GM18873 (cell line): ENCODE results near the gene FGF2.
"Not testable (repeated sequence)": the region's sequence is repeated elsewhere in the genome, so short reads cannot be mapped to it uniquely, and the experiment has no call there.

Experiments
- ATAC-seq: cut with Tn5 transposase; IDR thresholded peaks from one replicate; pipeline ENCODE4 v1.9.1; 2021; ENCODE audit warnings: mild to moderate bottlenecking, moderate library complexity, moderate number of reproducible peaks; ENCODE audit not compliant: unreplicated experiment, low FRiP score

The FGF2 gene

DNA sequence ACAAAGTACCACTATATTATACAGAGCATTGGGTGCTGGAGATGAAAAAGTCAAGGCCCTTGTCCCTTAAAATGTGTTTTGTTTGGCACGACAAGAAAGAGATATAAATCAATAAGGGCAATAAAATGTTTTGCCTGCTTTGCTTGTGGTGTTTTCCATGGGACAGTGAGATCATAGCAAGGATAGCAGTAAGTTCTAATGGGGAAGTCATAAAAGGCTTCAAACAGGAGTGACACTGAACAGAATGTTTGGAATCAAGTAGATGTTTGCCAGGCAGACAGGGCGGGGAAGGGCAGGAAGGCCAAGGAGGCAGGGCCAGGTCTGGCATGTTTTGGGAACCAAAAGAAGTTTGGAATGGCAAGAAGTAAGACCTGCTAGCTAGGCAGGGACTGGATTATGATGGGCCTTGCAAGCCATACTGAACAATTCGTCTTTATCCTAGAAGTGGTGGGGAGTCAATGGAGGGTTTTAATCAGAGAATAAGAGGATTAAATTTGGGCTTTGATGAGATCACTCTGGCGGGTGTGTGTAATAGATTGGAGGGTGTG lies 16.4 kb downstream of the FGF2 start:
- no peak for ATAC-seq

DNA sequence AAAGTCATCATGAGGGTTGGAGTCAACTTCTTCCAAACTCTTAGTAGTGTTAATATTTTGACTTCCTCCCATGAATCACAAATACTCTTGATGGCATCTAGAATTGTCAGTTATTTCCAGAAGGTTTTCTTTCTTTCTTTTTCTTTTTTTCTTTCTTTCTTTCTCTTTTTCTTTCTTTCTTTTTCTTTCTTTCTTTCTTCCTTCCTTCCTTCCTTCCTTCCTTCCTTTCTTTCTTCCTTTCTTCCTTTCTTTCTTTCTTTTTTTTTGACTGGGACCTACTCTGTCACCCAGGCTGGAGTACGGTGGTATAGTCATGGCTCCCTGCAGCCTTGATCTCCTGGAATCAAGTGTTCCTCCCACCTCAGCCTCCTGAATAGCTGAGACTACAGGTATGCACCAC lies 17.8 kb downstream of the FGF2 start:
- ATAC-seq = not testable (repeated sequence)

DNA sequence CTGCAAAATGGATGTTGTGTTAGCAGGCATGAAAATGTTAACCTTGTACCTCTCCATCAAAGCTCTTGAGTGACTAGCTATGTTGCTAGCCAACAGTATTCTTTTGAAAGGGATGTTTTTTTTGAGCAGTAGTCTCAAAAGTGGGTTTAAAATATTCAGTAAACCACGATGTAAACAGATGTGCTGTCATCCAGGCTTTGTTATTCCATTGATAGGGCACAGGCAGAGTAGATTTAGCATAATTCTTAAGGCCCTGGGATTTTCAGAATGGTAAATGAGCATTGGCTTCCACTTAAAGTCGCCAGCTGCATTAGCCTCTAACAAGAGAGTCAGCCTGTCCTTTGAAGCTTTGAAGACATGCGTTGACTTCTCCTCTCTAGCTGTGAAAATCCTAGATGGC lies 18.4 kb downstream of the FGF2 start:
- no peak for ATAC-seq

DNA sequence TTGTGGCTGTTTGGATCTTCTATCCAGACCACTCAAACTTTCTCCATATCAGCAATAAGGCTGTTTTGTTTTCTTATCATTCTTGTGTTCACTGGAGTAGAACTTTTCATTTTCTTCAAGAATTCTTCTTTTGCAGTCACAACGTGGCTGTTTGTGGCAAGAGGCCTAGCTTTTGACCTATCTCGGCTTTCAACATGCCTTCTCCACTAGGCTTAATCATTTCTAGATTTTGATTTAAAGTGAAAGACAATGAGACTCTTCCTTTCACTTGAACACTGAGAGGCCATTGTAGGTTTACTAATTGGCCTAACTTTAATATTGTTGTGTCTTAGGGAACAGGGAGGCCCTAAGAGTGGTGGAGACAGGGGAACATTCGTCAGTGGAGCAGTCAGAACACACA lies 19.1 kb downstream of the FGF2 start:
- ATAC-seq = no peak

DNA sequence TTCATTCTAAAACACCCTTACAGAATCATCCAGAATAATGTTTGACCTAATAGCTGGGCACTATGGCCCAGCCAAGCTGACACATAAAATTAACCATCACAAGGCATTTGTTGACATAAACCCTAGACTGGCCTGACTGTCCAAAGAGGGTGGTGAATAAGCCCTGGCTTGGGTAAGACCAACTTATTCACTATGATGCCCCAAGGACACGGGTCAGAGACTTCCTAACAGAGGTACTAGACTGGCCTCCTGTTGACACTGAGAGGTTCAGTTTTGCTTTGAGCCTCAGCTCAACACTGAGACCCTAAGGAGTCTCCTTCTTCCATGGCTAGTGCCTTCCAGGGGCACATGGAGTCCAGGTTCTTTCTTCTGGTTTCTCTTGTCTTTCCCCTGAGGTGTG lies 21.3 kb downstream of the FGF2 start:
- ATAC-seq = no peak

DNA sequence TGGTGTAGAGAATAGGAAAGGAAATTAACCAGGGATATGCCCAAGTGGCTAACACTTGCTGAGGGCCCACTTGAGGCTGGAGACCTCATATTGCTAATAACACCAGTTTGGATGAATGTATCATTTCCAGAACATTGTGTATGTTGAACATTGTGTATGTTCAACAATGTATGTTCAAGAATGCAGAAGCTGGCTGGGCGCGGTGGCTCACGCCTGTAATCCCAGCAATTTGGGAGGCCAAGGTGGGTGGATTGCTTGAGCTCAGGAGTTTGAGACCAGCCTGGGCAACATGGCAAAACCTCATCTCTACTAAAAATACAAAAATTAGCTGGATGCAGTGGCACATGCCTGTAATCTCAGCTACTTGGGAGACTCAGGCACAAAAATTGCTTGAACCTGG lies 23.2 kb downstream of the FGF2 start:
- ATAC-seq = not testable (repeated sequence)

DNA sequence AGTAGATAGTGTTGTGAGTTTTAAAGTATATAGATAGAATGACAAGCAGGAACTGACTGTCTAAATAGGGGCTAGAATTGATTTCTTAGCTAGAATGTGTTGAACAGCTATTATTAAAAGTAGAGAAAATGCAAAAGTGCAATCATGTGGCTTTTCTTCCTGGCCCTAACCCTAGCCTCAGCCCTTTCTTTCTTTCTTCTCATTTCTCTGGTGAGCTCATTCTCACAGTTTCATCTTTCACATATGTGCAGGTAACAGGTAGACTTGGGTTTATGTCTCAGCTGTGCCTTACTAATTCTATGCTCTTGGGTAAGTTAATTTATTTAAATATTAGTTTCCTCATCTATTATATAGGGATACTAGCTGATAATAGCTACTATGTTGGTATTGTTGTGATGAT lies 24.9 kb downstream of the FGF2 start:
- ATAC-seq = no peak

DNA sequence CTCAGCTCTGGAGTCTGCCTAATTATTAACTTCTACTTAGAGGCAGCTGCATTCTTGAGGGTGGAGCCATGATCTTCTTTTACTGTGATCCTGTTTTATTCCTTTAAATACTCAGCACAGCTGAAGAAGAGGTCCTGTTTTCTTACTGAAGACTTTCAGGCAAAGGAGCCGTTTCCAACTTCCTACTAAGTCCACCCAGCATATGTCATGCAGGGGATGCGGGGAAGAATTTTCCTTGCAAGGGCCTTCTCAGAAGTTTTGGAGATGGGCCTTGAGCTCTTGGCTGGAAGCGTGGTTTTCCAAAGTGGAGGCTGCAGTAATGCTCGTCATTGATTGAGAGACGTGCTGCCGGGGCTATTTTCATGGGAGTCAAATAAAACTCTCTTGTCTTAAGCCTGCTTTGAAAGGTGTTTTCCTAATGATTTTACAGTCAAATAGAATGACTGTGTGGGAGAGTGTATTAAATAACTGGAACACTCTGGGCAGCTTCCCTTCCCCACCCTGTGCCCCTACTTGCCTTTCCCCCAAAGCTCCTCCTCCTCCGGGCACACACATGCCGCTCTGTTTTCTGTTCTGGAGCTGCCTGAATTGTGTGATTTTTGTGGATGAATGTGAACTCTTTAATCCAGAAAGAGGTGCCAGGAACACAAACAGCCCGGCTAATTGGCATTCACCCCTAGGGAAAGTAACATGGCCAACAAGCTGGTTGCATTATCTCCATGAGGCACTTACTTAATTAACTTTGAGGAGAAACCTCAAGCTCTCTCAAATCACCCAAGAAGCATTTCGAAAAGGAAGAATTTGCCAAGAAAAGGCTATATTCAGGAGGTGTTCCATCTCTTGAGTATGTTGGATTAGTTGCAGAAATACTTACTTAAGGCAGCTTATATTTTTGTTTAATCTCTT lies 28.1 kb downstream of the FGF2 start:
- ATAC-seq = no peak

DNA sequence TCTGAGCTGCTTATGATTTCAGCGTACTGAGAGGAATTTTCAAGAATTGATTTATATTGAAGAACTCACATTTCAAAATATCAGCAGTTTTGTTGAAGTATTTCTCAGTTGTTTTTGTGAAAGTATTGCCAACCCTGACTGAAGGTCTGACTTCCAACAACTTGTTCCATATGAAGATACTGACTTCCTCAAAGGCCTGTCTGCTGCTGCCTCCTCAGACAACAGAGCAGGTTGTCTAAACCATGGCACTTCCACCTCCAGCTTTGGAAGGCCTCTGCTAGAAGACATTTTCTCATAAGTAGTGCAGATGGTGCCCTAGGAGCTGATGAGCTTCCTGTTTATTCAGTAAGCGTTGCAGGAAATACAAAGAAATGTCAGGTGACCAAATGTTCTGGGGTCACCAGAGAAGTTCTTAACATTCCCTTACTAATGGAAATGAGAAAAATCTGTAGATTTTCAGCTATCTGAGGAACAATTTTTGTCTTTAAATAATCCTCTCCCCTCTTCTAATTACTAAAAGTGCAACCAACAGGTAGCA lies 28.8 kb downstream of the FGF2 start:
- no peak for ATAC-seq

DNA sequence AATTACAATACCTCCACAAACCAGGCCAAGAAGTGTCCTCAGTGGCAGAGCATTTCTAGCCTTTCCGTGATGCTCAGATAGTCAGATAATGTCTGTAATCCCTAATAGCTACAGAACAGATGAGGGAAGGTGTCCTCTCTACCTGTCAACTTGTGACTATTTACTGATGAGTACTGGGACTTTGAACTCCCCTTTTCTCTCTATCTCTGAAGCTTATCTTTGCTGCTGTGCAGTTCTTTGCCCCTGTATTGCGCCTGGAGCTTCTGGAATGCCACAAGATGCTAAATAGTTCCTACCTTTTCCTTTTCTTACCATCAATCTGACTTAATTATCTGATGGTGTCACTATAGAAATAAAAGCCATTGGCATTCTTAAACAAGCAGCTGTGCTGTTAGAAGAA lies 30.5 kb downstream of the FGF2 start:
- no peak for ATAC-seq

DNA sequence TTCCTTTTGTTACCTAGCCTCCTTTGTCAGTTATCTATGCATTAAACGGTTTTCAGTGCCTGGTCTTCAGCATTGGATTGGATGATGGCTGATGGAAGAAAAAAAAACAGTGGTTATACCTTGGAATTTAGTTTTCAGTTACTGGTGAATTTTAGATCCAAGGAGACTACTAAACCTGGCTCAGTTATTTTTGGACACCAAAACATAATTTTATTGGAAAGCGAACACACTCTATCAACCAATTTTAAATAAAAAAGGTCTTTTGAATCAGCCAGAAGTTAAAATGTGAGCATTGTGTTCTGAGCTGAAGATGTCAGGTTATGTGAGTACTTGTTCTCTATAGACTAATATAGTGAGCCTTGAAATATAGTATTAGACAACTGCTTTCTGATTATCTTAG lies 32.1 kb downstream of the FGF2 start:
- no peak for ATAC-seq

DNA sequence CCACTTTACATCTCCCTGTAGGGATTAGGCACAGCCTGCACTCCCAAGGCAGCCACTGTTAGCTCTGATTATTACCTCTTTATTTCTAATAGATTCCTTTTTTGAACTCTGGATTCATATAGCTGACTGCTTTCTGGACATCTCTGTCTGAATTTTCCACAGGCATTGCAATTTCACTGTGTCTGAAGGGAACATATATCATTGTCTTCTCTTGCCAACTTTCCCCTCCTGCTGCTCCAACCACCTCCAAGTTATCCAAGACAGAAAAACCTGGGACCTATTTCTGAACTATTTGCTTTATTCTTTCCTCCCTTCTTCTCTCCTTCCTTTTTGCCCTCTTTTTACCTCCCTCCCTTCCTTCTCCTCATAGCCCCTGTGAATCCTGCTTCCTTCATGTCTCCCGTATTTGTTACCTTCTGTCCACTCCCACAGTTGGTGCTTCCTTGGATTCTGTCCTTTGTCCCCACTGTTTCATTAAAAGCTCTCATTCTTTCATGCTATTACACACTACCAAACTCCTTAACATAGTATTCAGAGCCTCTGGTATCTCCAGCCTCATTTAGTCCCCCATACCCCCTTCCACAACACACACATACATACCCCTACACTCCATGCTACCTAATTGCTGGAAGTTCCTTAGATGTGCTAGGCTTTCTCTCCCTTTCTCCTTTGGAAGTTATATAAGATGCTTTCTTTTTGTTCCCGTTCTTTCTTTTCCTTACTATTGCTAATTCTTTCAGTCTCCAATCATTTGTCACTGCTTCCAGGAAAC lies 34.7 kb downstream of the FGF2 start:
- ATAC-seq = no peak

DNA sequence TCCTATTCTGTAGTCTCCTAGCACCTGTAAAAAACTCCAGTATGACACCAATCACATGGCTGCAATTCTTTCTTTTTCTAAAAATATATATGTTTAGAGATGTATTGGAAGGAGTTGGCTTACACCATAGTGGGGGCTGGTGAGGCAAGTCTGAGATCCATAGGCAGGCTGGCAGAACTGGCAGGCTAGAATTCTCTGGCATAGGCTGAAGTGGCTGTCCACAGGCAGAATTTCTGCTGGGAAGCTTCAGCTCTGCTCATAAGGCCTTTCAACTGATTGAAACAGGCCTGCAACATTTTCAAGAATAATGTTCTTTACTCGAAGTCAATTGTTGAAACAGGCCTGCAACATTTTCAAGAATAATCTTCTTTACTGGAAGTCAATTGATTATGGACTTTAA lies 37.0 kb downstream of the FGF2 start:
- ATAC-seq = no peak

DNA sequence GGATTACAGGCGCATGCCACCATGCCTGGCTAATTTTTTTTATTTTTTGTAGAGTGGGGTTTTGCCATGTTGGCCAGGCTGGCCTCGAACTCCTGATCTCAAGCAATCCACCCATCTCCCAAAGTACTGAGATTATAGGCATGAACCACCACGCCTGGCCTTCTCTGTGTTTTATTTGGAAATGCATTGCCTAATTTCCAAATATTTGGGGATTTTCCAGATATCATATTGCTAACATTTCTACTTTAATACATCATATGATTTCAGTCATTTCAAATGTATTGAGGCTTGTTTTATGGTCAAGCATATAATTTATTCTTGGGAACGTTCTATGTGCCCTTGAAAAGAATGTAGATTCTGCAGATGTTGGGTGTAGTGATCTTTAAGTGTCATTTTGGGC lies 38.8 kb downstream of the FGF2 start:
- no peak for ATAC-seq

DNA sequence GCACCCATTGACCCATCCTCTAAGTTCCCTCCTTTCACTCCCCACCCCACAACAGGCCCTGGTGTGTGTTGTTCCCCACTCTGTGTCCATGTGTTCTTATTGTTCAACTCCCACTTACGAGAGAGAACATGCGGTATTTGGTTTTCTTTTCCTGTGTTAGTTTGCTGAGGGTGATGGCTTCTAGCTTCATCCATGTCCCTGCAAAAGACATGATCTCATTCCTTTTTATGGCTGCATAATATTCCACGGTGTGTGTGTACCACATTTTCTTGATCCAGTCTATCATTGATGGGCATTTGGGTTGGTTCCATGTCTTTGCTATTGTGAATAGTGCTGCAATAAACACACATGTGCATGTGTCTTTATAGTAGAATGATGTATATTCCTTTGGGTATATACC lies 41.6 kb downstream of the FGF2 start:
- not testable (repeated sequence) for ATAC-seq

DNA sequence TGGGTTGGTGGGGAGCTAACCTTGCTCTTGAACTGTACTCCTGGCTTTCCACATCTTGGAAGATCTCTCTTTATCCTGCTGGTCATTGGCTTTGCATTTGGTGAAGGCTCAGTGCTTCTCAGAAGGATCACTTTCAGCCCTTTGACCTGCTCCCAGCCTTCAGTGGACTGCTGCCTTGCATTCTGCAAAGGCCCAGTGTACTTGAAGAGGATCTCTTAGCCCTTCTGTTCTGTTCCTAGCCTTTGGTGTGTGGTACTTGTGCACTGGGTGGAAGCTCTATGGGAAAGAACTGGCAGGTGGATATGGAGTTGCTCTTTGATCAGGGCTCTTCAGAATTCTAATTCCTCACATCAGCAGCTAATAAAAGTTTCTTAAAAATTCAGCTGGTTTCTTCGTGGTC lies 46.5 kb downstream of the FGF2 start:
- ATAC-seq = no peak

DNA sequence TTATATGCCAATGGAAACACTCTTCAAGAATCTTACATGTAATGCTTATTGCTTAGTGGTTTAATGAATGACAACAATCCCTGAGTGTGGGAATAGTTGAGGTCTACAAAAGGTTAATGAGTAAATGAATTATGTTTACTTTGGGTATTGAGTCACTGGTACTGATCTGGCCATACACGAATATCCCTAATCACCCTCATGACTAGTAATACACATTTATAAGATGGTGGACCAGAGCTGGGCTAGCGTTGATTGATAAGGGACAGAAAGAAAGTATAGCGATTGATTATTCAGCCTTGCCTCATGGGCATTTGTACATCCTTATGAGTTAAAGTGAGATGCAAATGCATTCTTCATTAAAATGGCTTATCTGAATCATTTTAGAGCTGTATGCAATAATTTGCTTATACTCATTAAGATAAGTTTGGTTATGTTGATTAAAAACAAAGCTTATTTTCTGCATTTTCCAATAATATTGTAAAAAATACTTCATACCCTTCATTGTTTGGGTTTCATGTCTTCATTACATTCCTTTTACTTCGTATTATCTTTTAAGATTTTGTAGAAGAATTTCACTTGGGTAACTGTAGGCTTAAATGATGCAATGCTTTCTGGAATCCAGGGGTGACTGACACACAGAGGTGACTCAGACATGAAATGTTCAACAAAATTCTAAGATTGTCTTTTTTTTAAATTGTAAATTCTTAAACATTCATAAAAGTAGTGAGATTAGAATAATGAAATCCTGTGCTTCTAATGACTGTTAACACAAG lies 47.4 kb downstream of the FGF2 start:
- no peak for ATAC-seq

DNA sequence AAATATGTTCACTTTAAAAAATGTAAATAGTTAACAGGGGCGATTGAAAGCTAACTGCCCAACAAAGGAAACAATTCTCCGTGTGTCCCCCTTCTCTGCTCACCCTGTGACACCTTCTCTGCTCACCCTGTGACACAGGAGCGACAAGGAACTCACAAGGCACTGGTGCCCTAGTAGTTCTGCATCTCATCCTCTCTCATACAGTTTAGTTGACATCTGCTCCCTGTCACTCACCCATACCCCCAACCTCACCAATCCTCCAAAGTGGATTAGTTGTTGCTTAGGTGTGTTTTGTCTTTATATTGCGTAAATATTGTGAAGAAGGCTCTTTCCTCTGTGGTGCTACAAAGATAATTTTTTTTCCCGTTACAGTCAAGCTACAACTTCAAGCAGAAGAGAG lies 49.3 kb downstream of the FGF2 start:
- ATAC-seq = no peak

DNA sequence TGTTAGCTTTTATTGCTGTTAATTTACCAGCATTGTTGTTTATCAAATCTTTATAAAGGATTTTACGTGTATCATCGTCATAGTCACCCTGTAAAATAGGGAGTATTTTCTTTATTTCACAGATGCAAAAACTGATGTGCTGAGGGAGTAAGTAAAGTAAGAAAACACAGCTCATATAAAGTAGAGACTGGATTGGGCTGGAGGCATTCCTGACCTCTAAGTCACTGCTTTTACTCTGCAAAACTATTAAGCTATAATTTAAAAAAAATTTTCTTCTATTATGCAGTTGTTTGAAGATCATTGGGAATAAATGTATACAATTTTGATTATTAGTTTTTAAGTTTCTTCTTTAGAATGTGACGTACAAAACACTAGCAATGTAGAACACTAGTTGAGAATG lies 49.8 kb downstream of the FGF2 start:
- ATAC-seq = no peak

DNA sequence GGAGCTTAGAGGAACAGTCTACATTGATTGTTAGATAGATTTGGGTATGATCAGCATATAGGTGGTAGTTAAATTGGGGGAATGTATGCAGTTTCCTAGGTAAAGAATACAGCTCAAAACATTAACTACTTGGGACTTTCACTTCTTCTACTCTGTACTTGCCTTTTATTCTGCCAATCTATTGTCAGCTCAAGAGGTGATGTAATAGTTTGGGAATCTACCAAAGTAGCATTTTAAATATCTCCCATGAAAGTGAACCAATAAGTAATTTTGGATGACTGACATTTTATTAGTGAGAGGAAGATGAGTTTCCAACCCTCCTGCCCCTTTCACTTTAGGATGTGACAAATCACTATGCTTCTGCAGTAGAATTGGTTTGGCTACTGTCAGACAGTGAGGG lies 52.4 kb downstream of the FGF2 start:
- no peak for ATAC-seq
